HG03565 (cell line): Measurements from ENCODE around the gene ASB11.

Source experiments
- ATAC-seq: cut with Tn5 transposase; IDR thresholded peaks from one replicate; pipeline ENCODE4 v1.9.1; 2021; ENCODE audit warnings: mild to moderate bottlenecking, moderate library complexity; ENCODE audit not compliant: unreplicated experiment

ASB11 gene

GRCh38 chrX:15315509-15315908 is at the start of gene ASB11:
Gene ASB11, minus strand, starts transcription at chrX:15315640. Its CDS starts 35 bp downstream, at chrX:15315605.
- no peak for ATAC-seq

GRCh38 chrX:15359701-15360100 is 44.3 kb upstream of the ASB11 start:
- ATAC-seq: no peak

- ATAC-seq: no peak
Measured at GRCh38 chrX:15358533-15358932, 43.1 kb upstream of the ASB11 start.

- no peak for ATAC-seq
Measured at GRCh38 chrX:15356444-15356843, 41.0 kb upstream of the ASB11 start.

- no peak for ATAC-seq
Measured at GRCh38 chrX:15350329-15350996, 35.0 kb upstream of the ASB11 start.

- ATAC-seq: no peak
Measured at GRCh38 chrX:15349046-15349445, 33.6 kb upstream of the ASB11 start.

GRCh38 chrX:15345976-15346375 is 30.5 kb upstream of the ASB11 start:
- no peak for ATAC-seq

- no peak for ATAC-seq
Measured at GRCh38 chrX:15344106-15344505, 28.7 kb upstream of the ASB11 start.

- no peak for ATAC-seq
Measured at GRCh38 chrX:15343075-15343476, 27.6 kb upstream of the ASB11 start.

GRCh38 chrX:15340867-15341266 is 25.4 kb upstream of the ASB11 start:
- ATAC-seq: no peak

GRCh38 chrX:15336023-15336413 is 20.6 kb upstream of the ASB11 start:
- no peak for ATAC-seq

GRCh38 chrX:15335135-15336022 is 19.9 kb upstream of the ASB11 start, which contains the start of gene PIGA:
Gene PIGA, minus strand, starts transcription at chrX:15335523. Its CDS starts 3,593 bp downstream, at chrX:15331930.
- ATAC-seq: peak; percentile 96

GRCh38 chrX:15334561-15334960 is 19.1 kb upstream of the ASB11 start:
- ATAC-seq: no peak

GRCh38 chrX:15328821-15329220 is 13.4 kb upstream of the ASB11 start:
- no peak for ATAC-seq

GRCh38 chrX:15328131-15328530 is 12.7 kb upstream of the ASB11 start:
- ATAC-seq: no peak

GRCh38 chrX:15322472-15322871 is 7.0 kb upstream of the ASB11 start:
- no peak for ATAC-seq

GRCh38 chrX:15322072-15322471 is 6.6 kb upstream of the ASB11 start:
- no peak for ATAC-seq

- no peak for ATAC-seq
Measured at GRCh38 chrX:15321447-15321846, 6.0 kb upstream of the ASB11 start.

GRCh38 chrX:15320297-15320696 is 4.9 kb upstream of the ASB11 start:
- no peak for ATAC-seq

- no peak for ATAC-seq
Measured at GRCh38 chrX:15319075-15319474, 3.6 kb upstream of the ASB11 start.

GRCh38 chrX:15314472-15314871 is 968 bp downstream of the ASB11 start:
- ATAC-seq: no peak

- ATAC-seq: no peak
Measured at GRCh38 chrX:15311119-15311518, 4.3 kb downstream of the ASB11 start.
